GM19452 (cell line): ENCODE measurements around the gene PILRA.

ENCODE experiments used
- ATAC-seq: cut with Tn5 transposase; IDR thresholded peaks from one replicate; pipeline ENCODE4 v1.9.1; 2021; ENCODE audit not compliant: unreplicated experiment

Gene PILRA

GRCh38 chr7:100406767-100407166 lies 33.5 kb downstream of the PILRA start:
- ATAC-seq: no peak

GRCh38 chr7:100407285-100408180 lies 34.2 kb downstream of the PILRA start:
- ATAC-seq: no peak

GRCh38 chr7:100411101-100411500 lies 37.8 kb downstream of the PILRA start:
- no peak for ATAC-seq

- ATAC-seq: no peak
Measured at GRCh38 chr7:100413346-100413745, 40.1 kb downstream of the PILRA start.

- ATAC-seq: no peak
Measured at GRCh38 chr7:100413889-100414288, 40.6 kb downstream of the PILRA start.

GRCh38 chr7:100415448-100415847 lies 42.2 kb downstream of the PILRA start:
- ATAC-seq: no peak

- ATAC-seq: no peak
Measured at GRCh38 chr7:100418930-100419659, 45.8 kb downstream of the PILRA start.

GRCh38 chr7:100419660-100420226 lies 46.5 kb downstream of the PILRA start:
- no peak for ATAC-seq

GRCh38 chr7:100423315-100423714 lies 50.0 kb downstream of the PILRA start:
- no peak for ATAC-seq

GRCh38 chr7:100425347-100425746 lies 52.1 kb downstream of the PILRA start:
- no peak for ATAC-seq

- ATAC-seq: no peak
Measured at GRCh38 chr7:100426516-100426915, 53.2 kb downstream of the PILRA start.

- ATAC-seq: no peak
Measured at GRCh38 chr7:100427762-100428198, 54.5 kb downstream of the PILRA start.

GRCh38 chr7:100428199-100428966 lies 55.1 kb downstream of the PILRA start, which contains the start of gene ZCWPW1:
Gene ZCWPW1, minus strand, starts transcription at chr7:100428703. Its CDS starts 8,054 bp downstream, at chr7:100420649.
- peak; percentile 43 for ATAC-seq

GRCh38 chr7:100428967-100429636 lies 55.8 kb downstream of the PILRA start:
- peak; percentile 46 for ATAC-seq

GRCh38 chr7:100429637-100430492 lies 56.6 kb downstream of the PILRA start, which contains the start of gene MEPCE:
Gene MEPCE, plus strand, starts transcription at chr7:100429831. Its CDS starts 188 bp downstream, at chr7:100430019.
- peak; percentile 35 for ATAC-seq

- no peak for ATAC-seq
Measured at GRCh38 chr7:100430493-100431285, 57.4 kb downstream of the PILRA start.

GRCh38 chr7:100431286-100431735 lies 58.0 kb downstream of the PILRA start:
- ATAC-seq: no peak

GRCh38 chr7:100432053-100432452 lies 58.8 kb downstream of the PILRA start:
- no peak for ATAC-seq
